T47D (cell line): Measurements from ENCODE around the gene GAK.
"Not testable (repeated sequence)": the region's sequence is repeated elsewhere in the genome, so short reads cannot be mapped to it uniquely, and the experiment has no call there.

Experiments
- DNase-seq, 2 experiments: peaks; one replicate each; pipeline versions ENCODE4 v3.0.0 to v3.0.0-alpha.2; 2011 to 2012; ENCODE audit warnings: low read depth in 1 of 2, low spot score in 1 of 2
- JUND ChIP-seq: IDR thresholded peaks from 2 replicates; pipeline ENCODE4 v1.6.1; 2012; ENCODE audit warnings: low read depth
- in situ Hi-C: cut with HindIII; loops from 2 replicates; pipeline ENCODE4 v1.10.0; 2016; ENCODE audit warnings: low sequenced_read_pairs, low pct_unique_long_range_greater_than_20kb

The GAK gene

GRCh38 chr4:925771-926500, 6.2 kb downstream of the GAK start:
- DNase-seq = no peak
- TF ChIP-seq JUND = no peak
- in situ Hi-C loops = no loop called here

DNA sequence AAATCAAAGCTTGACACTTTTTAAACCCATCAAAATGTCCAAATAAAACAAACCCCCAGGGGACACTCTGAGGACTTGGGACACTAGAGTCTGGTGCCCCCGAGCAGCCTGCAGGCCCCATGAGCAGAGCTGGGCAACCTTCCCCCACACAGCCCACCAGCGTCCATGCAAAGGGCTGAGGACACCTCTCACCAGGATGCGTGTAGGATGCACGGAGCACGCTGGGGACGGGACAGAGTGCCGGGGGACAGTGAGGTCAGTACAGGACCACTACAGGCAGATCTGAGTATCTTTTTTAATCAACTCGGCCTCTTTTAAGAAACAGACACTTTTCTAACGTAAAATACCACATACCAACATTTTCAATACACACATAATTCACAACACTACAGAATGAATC, 6.9 kb downstream of the GAK start:
- DNase-seq = no peak
- TF ChIP-seq JUND = no peak
- in situ Hi-C loops = no loop called here

- no peak for TF ChIP-seq JUND
- no peak for DNase-seq
- in situ Hi-C loops = no loop called here
Observed at GRCh38 chr4:924107-925096, 7.7 kb downstream of the GAK start.

DNA sequence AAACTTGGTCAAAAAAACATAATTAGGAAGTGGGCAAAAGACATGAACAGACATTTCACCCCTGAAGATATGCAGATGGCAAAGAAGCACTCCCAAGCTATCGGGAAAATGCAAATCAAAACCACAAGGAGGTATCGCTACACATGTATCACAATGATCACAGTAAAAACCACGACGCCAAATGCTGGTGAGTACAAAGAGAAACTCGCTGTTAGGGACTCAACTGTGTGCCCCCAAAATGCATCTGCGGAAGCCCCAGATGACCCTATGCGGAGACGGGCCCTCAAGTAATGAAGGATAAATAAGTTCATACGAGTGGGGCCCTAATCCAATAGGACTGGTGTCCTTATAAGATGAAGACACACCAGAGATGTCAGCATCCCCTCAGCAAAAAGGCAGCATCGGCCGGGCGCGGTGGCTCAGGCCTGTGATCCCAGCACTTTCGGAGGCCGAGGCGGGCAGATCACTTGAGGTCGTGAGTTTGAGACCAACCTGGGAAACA, 10.2 kb downstream of the GAK start:
- no peak for DNase-seq
- in situ Hi-C loops = no loop called here
- TF ChIP-seq JUND = no peak

GRCh38 chr4:919004-919680, 13.0 kb downstream of the GAK start:
- in situ Hi-C loops, DNase-seq: not testable (repeated sequence)

- in situ Hi-C loops, DNase-seq: not testable (repeated sequence)
Observed at GRCh38 chr4:918591-918990, 13.5 kb downstream of the GAK start.

GRCh38 chr4:917992-918391, 14.1 kb downstream of the GAK start:
- DNase-seq = no peak
- in situ Hi-C loops = no loop called here
- TF ChIP-seq JUND = no peak

DNA sequence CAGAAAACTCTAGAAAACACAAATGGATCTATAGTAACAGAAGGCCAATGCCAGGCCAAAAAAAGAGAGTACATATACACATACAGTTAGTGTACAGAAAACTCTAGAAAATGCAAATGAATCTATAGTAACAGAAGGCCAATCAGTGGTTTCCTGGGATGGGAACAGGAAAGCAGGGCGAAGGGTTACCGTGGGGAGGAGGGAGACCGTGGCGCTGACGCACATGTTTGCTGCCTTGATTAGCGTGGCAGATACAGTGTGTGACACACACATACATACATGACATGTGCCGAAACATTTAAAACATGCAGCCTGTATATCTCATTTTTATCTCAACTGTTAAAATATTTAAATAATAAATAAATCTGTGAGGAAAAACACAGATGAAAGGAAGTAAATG, 14.7 kb downstream of the GAK start:
- DNase-seq = no peak
- TF ChIP-seq JUND = no peak
- in situ Hi-C loops = no loop called here

GRCh38 chr4:915595-915994, 16.5 kb downstream of the GAK start:
- in situ Hi-C loops = no loop called here
- peak in 1 of 2 experiments; percentile 10 for DNase-seq
- TF ChIP-seq JUND = no peak

- no peak for TF ChIP-seq JUND
- no peak for DNase-seq
- in situ Hi-C loops = no loop called here
Observed at GRCh38 chr4:915041-915474, 17.1 kb downstream of the GAK start.

GRCh38 chr4:914531-914930, 17.6 kb downstream of the GAK start:
- no peak for TF ChIP-seq JUND
- in situ Hi-C loops = no loop called here
- no peak for DNase-seq

GRCh38 chr4:913280-913618, 18.9 kb downstream of the GAK start:
- in situ Hi-C loops = no loop called here
- no peak for DNase-seq
- TF ChIP-seq JUND = no peak
